Hematopoietic multipotent progenitor cell treated with erythropoietin and hydrocortisone succinate and interleukin-3 and kit ligand, for 6 days (in vitro differentiated cells): ENCODE data around the gene MRPS17.
"Not testable (repeated sequence)": the region's sequence is repeated elsewhere in the genome, so short reads cannot be mapped to it uniquely, and the experiment has no call there.

Source experiments
- DNase-seq: peaks from one replicate; pipeline ENCODE4 v3.0.0-alpha.2; 2015

Gene MRPS17

GRCh38 chr7:55951637-55952351, at the start of gene MRPS17:
Gene MRPS17, plus strand, starts transcription at chr7:55951877. Its CDS starts 1,319 bp downstream, at chr7:55953196.
- DNase-seq: peak; percentile 96

DNA sequence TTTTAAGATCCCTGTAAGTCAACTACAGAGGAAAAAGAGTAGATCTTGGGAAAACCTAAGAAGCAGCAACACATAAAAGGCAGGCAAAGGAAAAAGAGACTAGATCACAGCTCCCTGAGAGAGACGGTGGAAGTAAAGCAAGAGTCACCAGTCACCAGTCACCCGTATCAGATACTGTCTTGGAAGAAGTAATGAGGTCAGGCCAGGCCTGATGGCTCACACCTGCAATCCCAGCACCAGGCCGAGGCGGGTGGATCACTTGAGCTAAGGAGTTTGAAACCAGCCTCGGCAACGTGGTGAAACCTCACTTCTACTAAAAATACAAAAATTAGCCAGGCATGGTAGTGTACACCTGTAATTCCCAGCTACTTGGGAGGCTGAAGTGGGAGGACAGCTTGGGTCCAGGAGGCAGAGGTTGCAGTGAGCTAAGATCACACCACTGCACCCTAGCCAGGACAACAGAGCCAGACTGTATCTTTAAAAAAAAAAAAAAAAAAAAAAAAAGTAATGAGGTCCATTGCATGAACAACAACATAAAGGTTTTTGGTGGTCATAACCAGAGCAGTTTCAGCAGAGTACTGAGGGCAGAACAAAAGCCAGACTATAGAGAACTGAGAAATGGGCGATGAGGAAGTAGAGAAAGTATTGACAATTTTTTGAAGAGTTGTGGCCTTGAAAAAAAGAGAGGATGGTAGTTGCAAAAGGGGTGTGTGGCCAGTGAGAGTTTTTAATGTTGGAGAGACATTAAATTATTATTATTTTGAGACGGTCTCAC, 47.5 kb upstream of the MRPS17 start:
- DNase-seq: no peak

GRCh38 chr7:55912748-55913158, 38.9 kb upstream of the MRPS17 start:
- DNase-seq: no peak

DNA sequence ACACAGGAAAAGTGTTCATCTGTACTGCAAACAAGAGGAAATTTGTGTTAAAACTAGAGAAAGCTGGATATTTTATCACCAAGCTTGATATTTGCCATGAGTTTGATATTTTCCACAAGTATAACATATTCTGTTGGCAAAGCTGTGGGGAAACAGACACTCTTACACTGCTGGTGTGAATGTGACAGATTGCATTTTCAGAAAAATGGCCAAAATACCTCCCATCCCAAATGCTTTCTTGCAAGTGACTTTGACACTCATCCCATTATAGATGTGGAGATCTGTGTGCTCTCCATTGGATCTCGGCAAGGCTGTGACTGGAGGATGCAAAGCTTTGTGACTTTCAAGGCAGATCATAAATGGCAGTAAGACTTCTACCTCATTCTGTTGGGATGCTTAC, 33.9 kb upstream of the MRPS17 start:
- DNase-seq: no peak

DNA sequence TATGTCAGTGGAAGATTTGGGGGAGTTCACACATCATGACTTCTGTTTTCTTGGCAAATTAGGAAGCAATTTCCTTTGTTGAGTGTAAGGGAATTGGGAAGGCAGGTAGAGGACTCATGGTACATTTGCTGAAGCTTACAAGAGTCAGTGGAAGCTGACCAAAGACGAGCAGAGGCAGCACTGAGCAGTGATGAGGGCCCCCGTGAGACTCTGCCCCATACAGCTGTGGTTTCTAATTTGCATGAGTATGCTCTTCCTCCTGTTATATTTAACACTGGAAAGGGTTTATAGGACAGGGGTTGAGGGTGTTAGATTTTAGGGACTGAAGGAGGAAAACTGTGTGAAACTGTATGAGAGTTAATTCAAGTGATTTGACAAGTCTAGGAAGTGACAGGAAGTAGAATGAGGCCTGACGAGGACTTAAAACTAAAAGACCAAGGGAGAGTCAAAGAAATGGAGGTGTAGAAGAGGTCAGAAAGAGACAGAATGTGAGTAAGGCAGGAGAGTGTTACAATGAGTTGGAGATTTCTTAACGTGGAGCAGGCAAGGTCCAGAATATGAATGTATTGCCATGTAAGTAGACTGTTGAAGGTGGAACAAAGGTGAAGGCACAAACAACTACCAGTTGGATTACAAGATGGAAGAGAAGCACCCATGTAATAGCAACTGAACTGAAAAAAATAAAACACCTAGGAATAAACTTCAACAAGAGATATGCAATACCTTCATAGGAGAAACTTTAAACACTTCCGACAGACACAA, 23.5 kb upstream of the MRPS17 start:
- DNase-seq: no peak

DNA sequence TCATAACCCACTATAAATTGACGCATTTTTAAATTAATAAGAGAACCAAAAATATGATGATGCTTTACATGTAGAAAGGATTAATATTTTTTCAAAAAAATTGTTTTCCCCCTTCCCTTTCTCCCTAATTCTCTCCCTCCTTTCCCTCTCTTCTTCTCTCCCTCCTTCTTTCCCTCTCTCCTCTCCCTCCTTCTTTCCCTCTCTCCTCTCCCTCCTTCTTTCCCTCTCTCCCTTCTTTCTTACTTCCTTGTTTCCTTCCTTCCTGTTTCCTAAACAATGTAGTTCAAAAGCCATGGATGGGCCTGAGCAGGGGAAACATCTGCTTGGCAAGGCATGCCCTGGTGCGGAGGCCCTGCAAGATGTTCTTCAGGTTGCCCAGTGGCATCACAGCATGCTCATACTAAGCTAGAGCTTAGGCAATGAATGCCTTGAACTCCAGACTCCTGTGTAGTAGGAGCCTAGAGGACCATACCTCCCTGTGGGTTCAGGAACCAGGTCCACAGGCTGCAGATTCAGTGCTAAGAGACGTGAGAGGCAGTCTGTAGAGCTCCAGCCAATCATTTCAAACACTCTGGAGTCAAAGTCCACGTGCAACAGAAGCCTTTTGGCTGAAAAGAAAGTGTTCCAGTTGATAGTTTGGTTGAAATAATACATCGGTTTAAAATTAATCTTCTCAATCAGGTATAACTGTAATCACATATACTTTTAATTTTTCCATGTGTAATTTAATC, 20.1 kb upstream of the MRPS17 start:
- DNase-seq: no peak

DNA sequence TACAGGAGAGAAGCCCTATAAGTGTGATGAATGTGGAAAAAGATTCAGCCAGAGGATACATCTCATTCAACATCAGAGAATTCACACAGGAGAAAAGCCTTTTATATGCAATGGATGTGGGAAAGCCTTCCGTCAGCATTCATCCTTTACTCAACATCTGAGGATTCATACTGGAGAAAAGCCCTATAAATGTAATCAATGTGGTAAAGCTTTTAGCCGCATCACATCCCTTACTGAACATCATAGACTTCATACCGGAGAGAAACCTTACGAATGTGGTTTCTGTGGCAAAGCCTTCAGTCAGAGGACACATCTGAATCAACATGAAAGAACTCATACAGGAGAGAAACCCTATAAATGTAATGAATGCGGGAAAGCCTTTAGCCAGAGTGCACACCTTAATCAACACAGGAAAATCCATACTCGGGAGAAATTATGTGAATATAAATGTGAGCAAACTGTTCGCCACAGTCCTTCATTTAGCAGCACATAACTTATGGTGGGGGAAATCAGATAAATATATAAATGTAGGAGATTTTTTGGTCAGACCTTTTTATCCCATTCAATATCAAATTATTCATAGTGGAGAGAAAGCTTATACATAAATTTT, 12.1 kb upstream of the MRPS17 start:
- no peak for DNase-seq

DNA sequence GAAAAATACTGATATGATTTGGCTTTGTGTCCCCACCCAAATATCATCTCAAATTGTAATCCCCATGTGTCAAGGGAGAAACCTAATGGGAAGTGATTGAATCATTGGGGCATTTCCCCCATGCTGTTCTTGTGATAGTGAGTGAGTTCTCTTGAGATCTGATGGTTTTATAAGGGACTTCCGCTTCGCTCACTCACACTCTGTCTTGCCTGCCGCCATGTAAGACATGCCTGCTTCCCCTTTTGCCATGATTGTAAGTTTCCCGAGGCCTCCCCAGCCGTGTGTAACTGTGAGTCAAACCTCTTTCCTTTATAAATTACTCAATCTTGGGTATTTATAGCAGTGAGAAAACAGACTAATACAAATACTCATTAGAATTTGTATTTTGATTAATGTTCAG, 5.1 kb upstream of the MRPS17 start:
- no peak for DNase-seq

GRCh38 chr7:55952352-55952671, 635 bp downstream of the MRPS17 start:
- DNase-seq: not testable (repeated sequence)

GRCh38 chr7:55953707-55954475, 2.2 kb downstream of the MRPS17 start:
- no peak for DNase-seq

DNA sequence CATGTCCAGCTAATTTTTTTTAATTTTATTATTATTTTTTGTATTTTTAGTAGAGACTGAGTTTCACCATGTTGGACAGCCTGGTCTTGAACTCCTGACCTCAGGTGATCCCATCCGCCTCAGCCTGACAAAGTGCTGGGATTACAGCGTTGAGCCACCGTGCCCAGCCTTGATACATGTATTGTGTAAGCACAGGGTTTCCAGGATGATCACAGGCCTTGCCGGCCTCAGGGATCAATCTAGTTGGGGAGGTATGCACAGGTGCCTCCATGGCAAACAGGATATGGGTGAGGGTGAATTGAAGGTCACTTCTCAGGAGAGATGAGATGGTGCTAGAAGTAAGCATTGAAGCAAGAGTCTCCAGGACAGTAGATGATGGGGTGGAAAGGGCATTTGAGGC, 5.5 kb downstream of the MRPS17 start:
- no peak for DNase-seq

DNA sequence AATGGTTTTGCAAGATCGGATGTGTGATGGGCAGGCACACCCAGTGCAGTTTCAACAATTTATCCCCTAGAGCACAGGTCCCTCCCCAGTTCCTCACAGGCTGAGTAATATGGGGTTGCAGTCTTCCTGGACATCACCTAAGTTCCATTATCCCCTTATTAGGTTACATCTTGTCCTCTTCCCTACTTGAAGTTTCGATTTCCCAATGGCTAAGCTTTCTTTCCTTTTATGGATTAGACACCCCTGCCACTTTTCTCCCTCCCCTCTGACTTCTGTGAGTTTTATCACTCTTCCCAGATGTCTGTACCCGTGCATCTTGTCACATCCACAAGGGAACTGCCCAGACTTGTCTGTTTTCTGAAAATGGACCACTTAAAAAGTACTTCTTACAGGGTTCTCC, 10.3 kb downstream of the MRPS17 start:
- peak; percentile 50 for DNase-seq

- no peak for DNase-seq
These were observed 12.0 kb downstream of the MRPS17 start for GRCh38 chr7:55963584-55964168.

DNA sequence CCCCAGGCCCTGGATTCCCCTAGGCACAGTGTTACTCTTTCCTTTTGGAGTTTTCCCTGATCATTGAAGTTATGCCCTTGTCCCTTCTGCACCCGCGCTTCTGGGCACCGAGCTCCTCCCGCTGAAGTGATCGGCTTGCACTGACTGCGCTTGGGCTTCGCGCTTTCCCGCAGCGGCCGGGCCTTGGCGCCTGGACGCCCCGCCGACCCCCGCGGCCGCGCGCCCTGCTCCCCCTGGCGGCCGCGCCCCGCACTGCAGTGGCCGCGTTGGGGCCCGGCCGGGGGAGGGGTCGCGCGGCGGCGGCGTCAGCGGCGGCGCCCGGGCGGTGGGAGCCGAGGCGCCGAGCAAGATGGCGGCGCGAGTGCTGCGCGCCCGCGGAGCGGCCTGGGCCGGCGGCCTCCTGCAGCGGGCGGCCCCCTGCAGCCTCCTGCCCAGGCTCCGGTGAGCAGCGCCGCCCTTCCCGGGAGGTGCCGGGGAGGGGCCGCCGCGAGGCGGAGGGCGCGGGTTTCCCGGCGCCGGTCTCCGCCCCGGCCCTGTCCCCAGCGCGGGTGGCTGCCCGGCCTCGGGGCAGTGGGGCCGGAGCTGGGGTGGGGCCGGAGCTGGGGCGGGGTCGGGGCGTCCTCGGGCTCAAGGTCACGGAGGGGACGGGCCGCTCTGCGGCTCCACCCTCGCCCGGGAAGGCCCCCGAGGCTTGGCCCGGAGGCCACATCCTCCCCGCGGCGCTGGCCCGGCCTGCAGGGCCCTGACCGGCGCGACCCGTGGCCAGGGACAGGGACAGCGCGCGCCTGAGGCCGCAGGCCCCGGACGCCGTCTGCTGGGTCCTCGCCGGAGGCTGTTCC, 12.8 kb downstream of the MRPS17 start, which contains the start of gene NIPSNAP2:
NIPSNAP2 (plus strand) TSS at position 325 of the 839 bp plus-strand sequence; CDS start at position 350, 25 bp downstream.
- DNase-seq: peak; percentile 83

DNA sequence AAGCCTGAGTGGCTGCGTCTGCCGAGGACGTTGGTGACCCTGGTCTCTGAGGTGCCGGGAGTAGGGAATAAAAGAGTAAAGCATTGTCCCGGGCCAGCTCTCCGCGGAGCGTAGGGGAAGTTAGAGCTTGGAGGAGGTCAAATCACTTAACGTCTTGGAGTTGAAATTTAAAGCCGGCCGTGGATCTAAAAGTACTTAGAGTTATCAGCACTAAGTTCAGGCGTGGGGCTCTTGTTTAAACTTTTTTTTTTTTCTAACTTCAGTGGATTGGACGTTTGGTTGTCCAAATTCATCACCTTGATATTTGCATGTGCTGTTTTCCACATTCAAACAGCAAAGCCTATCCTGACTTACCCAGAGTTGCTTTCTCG, 13.4 kb downstream of the MRPS17 start:
- DNase-seq: no peak

DNA sequence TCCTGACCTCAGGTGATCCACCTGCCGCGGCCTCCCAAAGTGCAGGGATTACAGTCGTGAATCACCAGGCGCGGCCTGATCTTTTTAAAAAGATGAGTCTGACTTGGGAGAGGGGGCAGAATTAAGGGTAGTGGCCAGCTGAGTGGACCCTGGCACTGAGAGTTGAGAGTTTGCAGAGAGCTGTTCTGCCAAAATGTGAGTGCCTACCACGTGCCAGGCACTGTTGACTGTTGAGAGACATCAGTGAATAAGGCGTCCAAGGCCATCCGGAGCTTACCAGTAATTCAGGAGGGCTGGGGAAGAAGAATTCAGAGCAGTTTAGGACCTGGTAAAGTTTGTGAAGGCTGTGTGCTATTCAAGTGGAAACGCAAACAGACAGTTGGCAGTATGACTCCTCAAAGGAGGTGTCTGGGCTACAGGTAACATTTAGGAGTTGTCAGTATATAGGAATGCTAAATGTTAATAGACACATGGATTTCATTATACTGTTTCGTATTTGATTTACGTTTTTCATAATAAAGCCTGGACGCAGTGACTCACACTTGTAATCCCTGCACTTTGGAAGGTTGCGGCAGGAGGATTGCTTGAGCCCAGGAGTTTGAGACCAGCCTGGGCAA, 14.2 kb downstream of the MRPS17 start:
- peak; percentile 31 for DNase-seq

GRCh38 chr7:55966851-55967250, 15.2 kb downstream of the MRPS17 start:
- no peak for DNase-seq

DNA sequence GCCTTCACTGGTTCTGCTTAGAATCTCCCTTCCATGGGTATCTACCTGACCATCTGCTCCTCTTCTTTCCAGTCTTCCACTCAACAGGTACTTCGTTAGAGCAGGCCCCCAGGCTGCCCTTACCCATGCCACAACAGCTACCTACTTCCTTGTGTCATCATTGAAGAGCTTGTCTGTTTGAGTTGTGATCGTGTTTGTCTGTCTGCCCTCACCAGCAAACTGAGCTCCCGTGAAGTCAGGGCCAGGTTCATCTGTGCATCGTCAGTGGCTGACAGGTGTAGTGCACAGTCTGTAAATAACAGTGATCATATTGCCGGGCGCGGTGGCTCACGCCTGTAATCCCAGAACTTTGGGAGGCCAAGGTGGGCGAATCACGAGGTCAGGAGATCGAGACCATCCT, 17.7 kb downstream of the MRPS17 start:
- no peak for DNase-seq

DNA sequence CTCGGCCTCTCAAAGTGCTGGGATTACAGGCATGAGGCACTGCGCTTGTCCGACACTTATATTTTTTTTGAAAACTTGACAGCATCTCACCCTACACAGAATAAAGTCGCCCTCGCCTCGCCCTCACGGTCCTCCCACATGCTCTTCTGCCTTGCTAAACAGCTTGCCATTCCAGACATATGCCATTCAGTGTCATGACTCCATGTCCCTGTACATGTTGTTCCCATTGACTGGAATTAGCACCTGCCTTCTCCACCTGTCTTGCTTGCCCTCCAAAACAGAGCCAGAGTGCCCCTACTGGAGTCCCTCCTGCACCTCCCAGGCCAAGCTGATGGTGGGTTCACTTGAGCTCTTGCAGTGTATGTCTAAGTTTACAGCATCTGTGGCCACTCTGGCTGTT, 18.9 kb downstream of the MRPS17 start:
- DNase-seq: no peak

DNA sequence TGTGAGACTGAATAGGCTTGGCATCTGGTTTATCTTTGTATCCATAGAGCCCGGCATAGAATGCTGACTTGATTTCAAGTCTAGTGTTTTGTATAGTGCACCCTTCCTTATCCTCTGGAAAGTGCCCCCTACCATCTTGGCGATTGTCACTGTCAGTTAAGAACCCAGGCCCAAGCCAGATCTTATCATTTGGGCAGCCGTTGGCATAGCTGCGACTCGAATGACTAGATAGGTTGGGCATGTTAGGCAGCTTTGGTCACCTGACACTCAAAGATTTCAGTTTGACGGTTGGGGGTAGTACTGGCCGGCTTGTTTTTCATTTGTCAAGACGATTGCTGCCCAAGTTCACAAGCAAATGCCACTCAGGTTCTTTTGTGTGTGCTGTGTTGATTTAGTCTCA, 19.3 kb downstream of the MRPS17 start:
- DNase-seq: peak; percentile 98
